Stimulated activated memory B cell treated with anti-CD40 and anti-IgM and Interleukin-4, amounts not matched to agents 10 μg/mL and 1 μg/mL and 100 μg/mL, for 72 hours (primary cell): ENCODE results near the gene LTA4H.

Source experiments
- ATAC-seq: fragments of 150-1000 bp; cut with Tn5 transposase; 2 replicates; pipeline ENCODE4 v1.10.0; 2021
- H3K27ac Mint-ChIP-seq: one replicate; pipeline ENCODE4 v1.8.0; 2022; ENCODE audit warnings: mild to moderate bottlenecking, mixed read lengths
- H3K27me3 Mint-ChIP-seq: one replicate; pipeline ENCODE4 v1.8.0; 2022; ENCODE audit warnings: mixed read lengths
- H3K36me3 Mint-ChIP-seq: one replicate; pipeline ENCODE4 v1.8.0; 2022; ENCODE audit warnings: mixed read lengths
- H3K4me1 Mint-ChIP-seq: one replicate; pipeline ENCODE4 v1.8.0; 2022; ENCODE audit warnings: mixed read lengths
- H3K4me3 Mint-ChIP-seq: one replicate; pipeline ENCODE4 v1.8.0; 2022; ENCODE audit warnings: mild to moderate bottlenecking, moderate library complexity, mixed read lengths
- H3K9me3 Mint-ChIP-seq: one replicate; pipeline ENCODE4 v1.8.0; 2022; ENCODE audit warnings: mixed read lengths

LTA4H gene

DNA sequence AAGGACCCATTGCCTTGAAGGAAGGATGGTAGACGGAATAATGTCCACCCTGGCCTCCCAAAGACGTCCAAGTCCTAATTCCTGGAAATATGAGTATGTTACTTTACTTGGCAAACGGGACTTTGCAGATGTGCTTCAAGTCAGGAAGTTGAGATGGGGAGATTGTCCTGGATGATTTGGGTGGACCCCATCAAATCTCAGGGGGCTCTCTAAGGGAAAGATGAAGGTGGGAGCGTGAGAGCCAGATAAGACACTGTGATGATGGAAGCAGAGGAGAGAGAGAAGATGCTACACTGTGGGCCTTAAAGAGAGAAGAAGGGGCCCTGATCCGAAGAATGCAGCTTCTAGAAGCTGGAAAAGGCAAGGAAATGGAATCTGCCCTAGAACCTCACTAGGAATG, 29.6 kb upstream of the LTA4H start:
- Mint-ChIP-seq H3K4me3 (no peak overlapping the region), H3K9me3 (no peaks in the 10 kb centered on the region), H3K27me3 (no peaks in the 10 kb centered on the region), H3K4me1 (peaks cover 32% of the 10 kb centered on the region), H3K27ac (no peak overlapping the region), H3K36me3 (no peaks in the 10 kb centered on the region)
- ATAC-seq, result no peak

- H3K27ac Mint-ChIP-seq, result peak overlapping the region; percentile 50
- no peak overlapping the region for H3K4me3 Mint-ChIP-seq
Observed at GRCh38 chr12:96064271-96064670, 28.9 kb upstream of the LTA4H start.

DNA sequence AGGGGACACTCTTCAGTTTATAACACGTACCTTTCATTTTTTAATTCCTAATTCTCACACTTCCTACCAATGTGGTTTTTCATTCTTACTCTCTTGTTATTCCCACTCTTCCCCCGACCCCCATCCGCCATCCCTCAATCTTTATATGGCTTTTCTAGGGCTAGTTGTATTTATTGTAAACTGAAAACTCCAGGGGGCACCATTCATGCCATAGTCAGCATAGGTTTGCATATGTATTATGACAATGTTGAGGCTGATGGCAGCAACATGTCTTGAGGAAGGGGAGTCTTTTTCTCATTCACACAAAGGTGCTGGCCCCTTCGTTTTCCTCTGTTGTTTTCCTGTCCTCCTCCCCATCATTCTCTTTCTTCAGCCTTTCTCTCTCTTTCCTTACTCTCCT, 27.7 kb upstream of the LTA4H start:
- no peak for ATAC-seq
- peaks cover 32% of the 10 kb centered on the region for H3K4me1 Mint-ChIP-seq
- no peak overlapping the region for H3K4me3 Mint-ChIP-seq
- H3K36me3 Mint-ChIP-seq, result no peaks in the 10 kb centered on the region
- no peaks in the 10 kb centered on the region for H3K9me3 Mint-ChIP-seq
- peak overlapping the region; percentile 50 for H3K27ac Mint-ChIP-seq
- H3K27me3 Mint-ChIP-seq, result no peaks in the 10 kb centered on the region

More at GRCh38 chr12:96064271-96064670, 28.9 kb upstream of the LTA4H start:
- no peaks in the 10 kb centered on the region for H3K9me3 Mint-ChIP-seq
- H3K36me3 Mint-ChIP-seq, result no peaks in the 10 kb centered on the region
- peaks cover 32% of the 10 kb centered on the region for H3K4me1 Mint-ChIP-seq
- no peaks in the 10 kb centered on the region for H3K27me3 Mint-ChIP-seq
- ATAC-seq, result no peak

DNA sequence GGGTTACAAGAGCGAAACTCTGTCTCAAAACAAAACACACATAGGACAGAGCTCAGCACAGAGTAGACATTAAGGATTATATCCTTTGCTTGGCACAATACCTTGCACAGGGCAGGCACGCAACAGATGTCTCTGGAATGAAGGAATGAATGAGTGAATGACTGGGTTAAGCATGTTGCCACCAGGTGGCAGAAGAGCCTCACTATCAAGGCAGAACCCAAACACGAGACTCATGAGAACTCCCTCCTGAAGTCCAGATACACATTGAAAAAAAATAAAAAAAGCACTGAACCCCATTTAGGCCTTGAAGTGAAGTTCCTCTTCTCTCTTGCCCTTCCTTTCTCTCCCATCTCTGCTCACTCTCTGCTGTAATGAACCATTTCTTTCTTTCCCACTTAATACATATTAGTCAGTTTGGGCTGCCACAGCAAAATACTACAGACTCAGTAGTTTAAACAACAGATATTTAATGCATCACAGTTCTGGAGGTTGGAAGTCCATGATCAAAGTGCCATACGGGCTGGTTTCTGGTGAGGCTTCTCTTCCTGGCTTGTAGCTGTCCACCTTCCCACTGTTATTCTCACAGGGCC, 26.6 kb upstream of the LTA4H start:
- H3K27me3 Mint-ChIP-seq, result no peaks in the 10 kb centered on the region
- H3K36me3 Mint-ChIP-seq, result no peaks in the 10 kb centered on the region
- peak overlapping the region; percentile 50 for H3K27ac Mint-ChIP-seq
- peaks cover 2% of the 10 kb centered on the region for H3K9me3 Mint-ChIP-seq
- H3K4me1 Mint-ChIP-seq, result peaks cover 32% of the 10 kb centered on the region
- ATAC-seq, result peak; percentile 94
- H3K4me3 Mint-ChIP-seq, result no peak overlapping the region

GRCh38 chr12:96061323-96061722, 25.9 kb upstream of the LTA4H start:
- H3K27ac Mint-ChIP-seq, result no peak overlapping the region
- ATAC-seq, result no peak
- no peaks in the 10 kb centered on the region for H3K27me3 Mint-ChIP-seq
- H3K4me1 Mint-ChIP-seq, result peaks cover 32% of the 10 kb centered on the region
- no peak overlapping the region for H3K4me3 Mint-ChIP-seq
- peaks cover 2% of the 10 kb centered on the region for H3K9me3 Mint-ChIP-seq
- H3K36me3 Mint-ChIP-seq, result no peaks in the 10 kb centered on the region

DNA sequence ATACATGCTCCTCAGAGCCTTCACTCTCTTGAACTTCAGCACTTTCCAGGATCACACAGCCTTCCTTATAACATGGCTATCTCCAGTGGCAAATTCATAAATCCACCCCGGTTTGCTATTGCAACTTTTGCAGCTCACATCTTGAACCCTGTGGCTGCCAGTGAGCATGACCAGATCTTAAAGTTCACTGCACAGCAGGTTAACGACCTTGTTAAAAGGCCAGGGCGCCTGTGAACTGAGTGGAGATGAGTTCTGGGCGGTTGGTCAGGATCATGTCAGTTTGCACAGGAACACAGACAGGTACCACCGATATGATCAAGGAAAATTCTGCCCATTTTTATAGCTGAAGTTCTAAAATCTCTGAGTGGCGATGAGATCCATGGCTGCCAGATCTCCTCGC, 24.7 kb upstream of the LTA4H start:
- ATAC-seq, result no peak
- H3K27me3 Mint-ChIP-seq, result no peaks in the 10 kb centered on the region
- no peak overlapping the region for H3K4me3 Mint-ChIP-seq
- H3K4me1 Mint-ChIP-seq, result peaks cover 32% of the 10 kb centered on the region
- peaks cover 2% of the 10 kb centered on the region for H3K9me3 Mint-ChIP-seq
- no peaks in the 10 kb centered on the region for H3K36me3 Mint-ChIP-seq
- peak overlapping the region; percentile 43 for H3K27ac Mint-ChIP-seq

DNA sequence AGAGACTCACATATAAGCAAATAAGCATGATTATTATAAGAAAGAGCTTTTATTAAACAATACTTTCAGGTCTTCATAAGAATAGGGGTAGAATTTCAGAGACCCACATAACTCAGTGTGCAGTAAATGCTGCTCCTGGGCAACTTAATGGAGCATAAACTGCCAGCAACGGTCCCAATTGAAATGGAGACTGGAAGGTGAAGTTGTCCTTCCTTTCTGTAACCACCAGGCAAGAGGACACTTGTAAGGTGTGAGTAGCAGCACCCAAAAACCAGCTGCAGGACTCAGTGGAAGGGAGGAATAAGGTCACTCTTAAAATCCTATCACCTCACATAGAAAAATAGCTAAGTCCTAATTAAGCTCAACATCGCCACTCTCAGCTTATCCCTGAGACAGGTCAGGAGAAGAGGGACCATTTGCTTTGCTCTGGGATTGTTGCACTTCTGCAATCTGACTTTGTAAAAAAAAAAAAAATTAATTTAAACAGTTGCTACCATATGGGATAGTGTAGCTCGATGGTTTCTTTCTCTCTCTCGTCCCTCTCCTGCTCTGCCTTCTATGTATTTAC, 22.7 kb upstream of the LTA4H start:
- H3K36me3 Mint-ChIP-seq, result no peaks in the 10 kb centered on the region
- no peak overlapping the region for H3K4me3 Mint-ChIP-seq
- peaks cover 15% of the 10 kb centered on the region for H3K4me1 Mint-ChIP-seq
- H3K27me3 Mint-ChIP-seq, result no peaks in the 10 kb centered on the region
- H3K9me3 Mint-ChIP-seq, result peaks cover 2% of the 10 kb centered on the region
- no peak for ATAC-seq
- peak overlapping the region; percentile 33 for H3K27ac Mint-ChIP-seq

DNA sequence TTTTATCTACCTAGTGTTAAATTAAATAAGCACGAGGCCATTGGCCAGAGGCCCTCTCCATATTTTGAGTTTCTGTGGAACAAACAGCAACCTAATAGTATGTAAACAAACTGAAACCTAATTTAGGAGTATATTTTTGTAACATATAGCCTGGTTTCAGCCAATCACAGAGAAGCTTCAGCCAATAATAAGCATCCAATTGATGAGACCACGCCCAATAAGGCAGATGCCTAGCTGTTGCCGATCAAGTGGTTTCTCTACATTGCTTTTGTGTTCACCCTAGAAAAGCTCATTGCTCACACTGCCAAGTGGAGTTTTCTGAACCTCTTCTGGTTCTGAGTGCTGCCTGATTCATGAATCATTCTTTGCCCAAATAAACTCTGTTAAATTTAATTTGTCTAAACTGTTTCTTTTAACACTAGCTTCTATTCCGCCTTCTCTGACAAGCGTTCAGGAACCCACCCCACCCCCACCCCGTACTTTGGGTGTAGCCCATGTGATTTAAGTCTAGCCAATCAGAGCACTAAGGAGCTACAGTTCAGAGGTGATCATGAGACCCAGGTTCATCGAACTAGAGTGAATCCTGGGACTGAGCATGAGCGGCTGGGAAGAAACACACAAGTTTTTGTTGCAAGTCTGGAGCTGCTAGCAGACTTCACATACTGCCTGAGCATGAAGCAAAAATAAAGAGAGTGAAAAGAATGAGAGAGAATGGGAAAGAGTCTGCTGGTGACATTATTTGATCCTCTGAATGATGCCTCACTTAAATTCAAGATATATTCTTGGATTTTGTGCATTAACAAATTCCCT, 21.5 kb upstream of the LTA4H start:
- H3K4me1 Mint-ChIP-seq, result peaks cover 5% of the 10 kb centered on the region
- peak overlapping the region; percentile 40 for H3K27ac Mint-ChIP-seq
- no peak for ATAC-seq
- H3K9me3 Mint-ChIP-seq, result peaks cover 2% of the 10 kb centered on the region
- H3K27me3 Mint-ChIP-seq, result no peaks in the 10 kb centered on the region
- H3K4me3 Mint-ChIP-seq, result no peak overlapping the region
- no peaks in the 10 kb centered on the region for H3K36me3 Mint-ChIP-seq

- Mint-ChIP-seq H3K36me3 (no peaks in the 10 kb centered on the region), H3K9me3 (peaks cover 2% of the 10 kb centered on the region), H3K4me3 (no peak overlapping the region), H3K27ac (no peak overlapping the region), H3K27me3 (no peaks in the 10 kb centered on the region), H3K4me1 (peaks cover 5% of the 10 kb centered on the region)
- no peak for ATAC-seq
Observed at GRCh38 chr12:96054244-96054610, 18.8 kb upstream of the LTA4H start.

DNA sequence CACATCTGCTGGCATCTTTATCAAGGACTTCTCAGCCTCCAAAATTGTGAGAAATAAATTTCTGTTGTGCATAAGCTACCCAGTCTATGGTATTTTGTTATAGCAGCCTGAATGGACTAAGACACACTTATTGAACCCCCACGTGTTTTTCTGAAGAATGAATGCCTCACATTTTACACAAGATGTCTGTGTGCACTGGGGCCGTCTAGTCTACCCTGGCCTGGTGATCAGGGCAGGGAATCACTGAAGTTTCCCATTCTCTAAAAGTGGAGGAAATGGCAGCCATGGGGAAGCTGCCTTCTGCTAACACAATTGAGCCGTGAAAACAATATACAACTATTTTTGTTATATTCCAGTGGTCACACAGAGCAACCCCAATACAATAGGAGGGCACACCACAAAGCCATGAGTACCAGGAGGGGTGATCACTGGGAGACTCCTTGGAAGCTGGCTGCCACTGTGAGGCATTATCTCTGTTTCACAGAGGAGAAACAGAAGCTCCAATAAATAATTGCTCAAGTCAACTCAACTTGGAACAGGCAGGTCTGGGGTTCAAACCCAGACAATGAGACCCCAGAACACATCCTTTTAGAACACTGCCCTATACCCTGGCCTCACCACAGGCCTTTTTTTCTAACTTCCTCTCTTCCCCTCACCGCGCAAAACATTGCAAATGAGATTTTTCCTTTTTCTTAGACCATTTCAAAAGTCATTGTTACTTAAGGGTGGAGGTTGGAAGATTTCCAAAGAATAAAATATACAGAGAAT, 18.3 kb upstream of the LTA4H start:
- Mint-ChIP-seq H3K27me3 (no peaks in the 10 kb centered on the region), H3K27ac (no peak overlapping the region), H3K4me3 (no peak overlapping the region), H3K36me3 (no peaks in the 10 kb centered on the region), H3K9me3 (peaks cover 2% of the 10 kb centered on the region), H3K4me1 (peaks cover 10% of the 10 kb centered on the region)
- ATAC-seq, result no peak

DNA sequence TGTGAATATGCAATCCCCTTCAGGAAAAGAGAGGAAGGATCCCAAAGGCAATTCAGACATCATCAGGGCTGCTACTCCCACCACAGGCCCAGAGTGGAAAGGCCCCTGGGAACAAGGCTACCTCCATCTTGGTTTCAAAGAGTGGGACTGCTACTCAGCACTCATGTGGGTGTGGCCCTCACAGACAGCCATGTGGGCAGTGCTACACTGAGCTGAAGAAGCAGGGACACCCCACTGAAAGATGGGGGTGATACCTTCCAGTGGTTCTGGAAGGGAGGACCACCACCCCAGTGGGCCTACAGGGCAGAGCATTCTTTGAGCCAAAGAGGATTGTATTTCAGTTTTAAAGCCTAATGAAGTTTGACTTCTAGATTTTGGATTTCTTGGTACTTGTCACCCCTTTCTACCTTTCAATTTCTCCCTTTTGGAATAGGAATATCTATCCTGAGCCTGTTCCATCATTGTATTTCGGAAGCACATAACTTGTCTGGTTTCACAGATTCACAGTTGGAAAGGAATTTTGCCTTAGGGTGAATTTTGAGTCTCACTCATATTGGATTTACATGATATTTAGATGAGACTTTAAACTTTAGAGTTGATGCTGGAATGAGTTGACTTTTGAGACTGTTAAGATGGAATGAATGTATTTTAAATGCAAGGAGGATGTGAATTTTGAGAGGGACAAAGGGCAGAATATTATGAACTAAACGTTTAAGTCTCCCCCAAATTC, 16.5 kb upstream of the LTA4H start:
- Mint-ChIP-seq H3K9me3 (no peaks in the 10 kb centered on the region), H3K36me3 (no peaks in the 10 kb centered on the region), H3K4me1 (peaks cover 28% of the 10 kb centered on the region), H3K27ac (peak overlapping the region; percentile 36), H3K4me3 (no peak overlapping the region), H3K27me3 (no peaks in the 10 kb centered on the region)
- ATAC-seq, result no peak

- Mint-ChIP-seq H3K4me1 (peaks cover 46% of the 10 kb centered on the region), H3K36me3 (no peaks in the 10 kb centered on the region), H3K4me3 (no peak overlapping the region), H3K9me3 (no peaks in the 10 kb centered on the region), H3K27ac (peak overlapping the region; percentile 56), H3K27me3 (no peaks in the 10 kb centered on the region)
- ATAC-seq, result no peak
Observed at GRCh38 chr12:96050139-96050538, 14.8 kb upstream of the LTA4H start.

GRCh38 chr12:96049101-96049500, 13.7 kb upstream of the LTA4H start:
- no peaks in the 10 kb centered on the region for H3K9me3 Mint-ChIP-seq
- no peak overlapping the region for H3K4me3 Mint-ChIP-seq
- no peaks in the 10 kb centered on the region for H3K27me3 Mint-ChIP-seq
- H3K4me1 Mint-ChIP-seq, result peaks cover 56% of the 10 kb centered on the region
- no peaks in the 10 kb centered on the region for H3K36me3 Mint-ChIP-seq
- ATAC-seq, result no peak
- peak overlapping the region; percentile 56 for H3K27ac Mint-ChIP-seq

GRCh38 chr12:96048393-96048969, 13.1 kb upstream of the LTA4H start:
- ATAC-seq, result no peak

More at GRCh38 chr12:96048393-96048969, 13.1 kb upstream of the LTA4H start:
- peak overlapping the region; percentile 78 for H3K27ac Mint-ChIP-seq
- no peaks in the 10 kb centered on the region for H3K9me3 Mint-ChIP-seq
- H3K4me1 Mint-ChIP-seq, result peaks cover 62% of the 10 kb centered on the region
- no peaks in the 10 kb centered on the region for H3K27me3 Mint-ChIP-seq
- peak overlapping the region; percentile 21 for H3K4me3 Mint-ChIP-seq
- no peaks in the 10 kb centered on the region for H3K36me3 Mint-ChIP-seq
